Measurements from ENCODE around the gene PLD4.
"Not testable (repeated sequence)": the region's sequence is repeated elsewhere in the genome, so short reads cannot be mapped to it uniquely, and the experiment has no call there.

PLD4 gene

DNA sequence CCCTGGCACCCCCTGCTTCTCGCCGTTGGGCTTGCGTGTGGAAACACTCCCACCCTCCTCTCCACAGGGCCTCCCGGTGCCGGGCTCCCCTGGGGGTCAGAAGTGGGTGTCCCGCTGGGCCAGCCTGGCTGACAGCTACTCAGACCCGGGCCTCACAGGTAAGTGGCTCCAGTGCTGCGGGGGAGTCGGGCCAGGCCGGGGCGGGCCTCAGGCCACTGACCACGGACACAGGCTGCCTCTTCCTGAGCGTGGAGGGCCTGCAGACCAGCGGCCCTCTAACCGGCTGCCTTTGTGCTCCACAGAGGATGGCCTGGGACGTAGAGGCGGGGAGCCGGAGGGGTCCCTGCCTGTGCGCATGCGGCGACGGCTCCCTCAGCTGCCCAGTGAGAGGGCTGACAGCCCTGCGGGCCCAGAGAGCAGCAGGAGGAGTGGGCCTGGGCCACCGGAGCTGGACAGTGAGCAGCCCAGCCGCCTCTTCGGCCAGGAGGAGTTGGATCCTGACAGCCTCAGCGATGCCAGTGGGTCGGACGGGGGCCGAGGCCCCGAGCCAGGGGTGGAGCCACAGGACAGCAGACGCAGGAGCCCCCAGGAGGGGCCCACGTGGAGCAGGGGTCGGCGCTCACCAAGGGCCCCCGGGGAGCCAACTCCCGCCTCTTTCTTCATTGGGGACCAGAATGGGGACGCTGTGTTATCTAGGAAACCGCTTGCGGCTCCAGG, 38.5 kb upstream of the PLD4 start:
- no peak for DNase-seq (ENCODE audit: low spot score)

DNA sequence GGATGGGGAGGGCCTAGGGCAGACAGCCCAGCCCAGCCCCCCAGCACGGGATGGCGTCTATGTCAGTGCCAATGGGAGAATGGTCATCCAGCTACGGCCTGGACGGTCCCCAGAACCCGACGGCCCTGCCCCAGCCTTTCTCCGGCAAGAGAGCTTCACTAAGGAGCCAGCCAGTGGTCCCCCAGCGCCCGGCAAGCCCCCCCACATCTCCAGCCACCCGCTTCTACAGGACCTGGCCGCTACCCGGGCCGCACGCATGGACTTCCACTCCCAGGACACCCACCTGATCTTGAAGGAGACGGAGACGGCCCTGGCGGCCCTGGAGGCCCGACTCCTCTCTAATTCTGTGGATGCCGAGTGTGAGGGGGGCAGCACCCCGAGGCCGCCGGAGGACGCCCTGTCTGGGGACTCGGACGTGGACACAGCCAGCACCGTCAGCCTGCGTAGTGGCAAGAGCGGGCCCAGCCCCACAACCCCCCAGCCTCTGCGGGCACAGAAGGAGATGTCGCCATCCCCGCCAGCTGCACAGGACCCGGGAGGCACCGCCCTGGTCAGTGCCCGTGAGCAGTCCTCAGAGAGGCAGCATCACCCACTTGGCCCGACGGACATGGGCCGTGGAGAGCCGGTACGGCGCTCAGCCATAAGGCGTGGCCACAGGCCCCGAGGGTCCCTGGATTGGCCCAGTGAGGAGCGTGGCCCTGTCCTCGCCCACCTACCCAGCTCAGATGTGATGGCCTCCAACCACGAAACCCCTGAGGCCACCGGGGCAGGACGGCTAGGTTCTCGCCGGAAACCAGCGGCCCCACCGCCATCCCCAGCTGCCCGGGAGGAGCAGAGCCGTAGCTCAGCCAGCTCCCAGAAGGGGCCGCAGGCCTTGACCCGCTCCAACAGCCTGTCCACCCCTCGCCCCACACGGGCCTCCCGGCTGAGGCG, 37.7 kb upstream of the PLD4 start:
- DNase-seq (ENCODE audit: low spot score): no peak

DNA sequence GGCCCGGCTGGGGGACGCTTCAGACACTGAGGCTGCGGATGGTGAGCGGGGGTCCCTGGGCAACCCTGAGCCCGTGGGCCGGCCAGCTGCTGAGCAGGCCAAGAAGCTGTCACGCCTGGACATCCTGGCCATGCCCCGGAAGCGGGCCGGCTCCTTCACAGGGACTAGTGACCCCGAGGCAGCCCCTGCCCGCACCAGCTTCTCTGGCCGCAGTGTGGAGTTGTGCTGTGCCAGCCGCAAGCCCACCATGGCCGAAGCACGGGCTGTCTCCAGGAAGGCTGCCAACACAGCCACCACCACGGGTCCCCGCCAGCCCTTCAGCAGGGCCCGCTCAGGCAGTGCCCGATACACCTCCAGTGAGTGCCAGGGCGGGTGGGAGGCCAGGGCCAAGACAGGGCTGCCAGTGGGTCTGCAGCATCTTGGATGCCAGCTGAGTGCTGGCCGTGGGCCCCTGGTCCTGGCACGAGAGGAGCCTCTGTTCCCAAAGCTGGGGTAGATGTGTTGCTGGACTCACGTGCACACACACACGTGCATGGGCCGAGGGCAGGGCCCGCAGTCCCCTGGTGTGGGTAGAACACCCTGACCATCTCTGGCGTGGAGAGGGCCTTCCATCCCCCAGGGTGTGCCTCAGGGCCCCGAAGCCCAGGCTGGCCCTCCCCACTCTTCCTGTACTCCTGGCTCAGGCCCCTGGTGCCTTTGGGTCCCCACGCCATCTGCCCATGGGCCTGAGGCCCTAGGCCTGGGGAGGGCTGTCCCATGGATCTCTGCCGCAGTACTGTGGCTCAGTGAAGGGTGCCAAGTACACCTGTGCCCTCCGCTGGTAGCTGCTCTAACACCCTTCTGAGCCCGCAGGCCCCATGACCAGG, 36.8 kb upstream of the PLD4 start:
- no peak for DNase-seq (ENCODE audit: low spot score)

DNA sequence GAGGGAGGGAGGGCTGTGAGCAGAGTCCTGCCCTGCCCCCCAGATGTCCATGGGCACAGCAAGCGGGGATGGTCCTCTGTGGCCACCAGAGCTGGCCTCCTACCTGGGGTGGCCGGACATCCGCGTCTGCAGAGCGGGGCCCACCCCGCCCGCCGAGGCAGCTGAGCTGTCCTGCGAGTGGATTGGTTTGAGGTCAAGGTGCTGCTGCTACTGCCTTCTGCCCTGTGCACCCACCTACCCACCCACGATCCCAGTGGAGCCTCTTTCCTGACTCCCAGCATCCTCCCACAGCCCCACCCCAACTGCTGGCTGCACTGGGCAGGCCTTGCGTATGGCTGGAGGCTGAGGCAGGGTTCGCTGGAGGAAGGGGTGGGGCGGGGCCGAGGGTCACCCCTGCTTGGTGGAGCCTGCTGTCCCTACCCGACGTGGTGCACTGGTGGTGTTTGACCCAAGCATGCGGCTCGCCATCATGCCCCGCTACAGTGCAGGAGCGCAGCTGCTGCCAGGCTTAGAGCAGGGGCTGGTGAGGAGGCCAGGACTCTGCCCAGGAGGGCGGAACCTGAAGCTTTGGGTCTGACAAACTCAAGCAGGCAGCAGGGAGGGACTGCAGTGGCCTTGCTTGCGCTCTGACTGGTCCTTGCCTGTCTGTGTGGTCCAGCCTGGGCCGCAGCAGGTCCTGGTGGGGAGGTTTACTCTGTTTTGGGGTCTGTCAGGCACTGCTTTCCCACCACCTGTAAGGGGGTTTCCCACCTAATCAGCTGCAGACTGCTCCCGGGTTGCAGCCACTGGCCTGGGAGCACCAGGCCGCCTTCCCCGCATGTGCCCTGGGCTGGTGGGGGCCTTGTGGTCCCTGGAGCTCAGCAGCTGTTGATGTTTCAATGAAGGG, 35.9 kb upstream of the PLD4 start:
- DNase-seq (ENCODE audit: low spot score): no peak

DNA sequence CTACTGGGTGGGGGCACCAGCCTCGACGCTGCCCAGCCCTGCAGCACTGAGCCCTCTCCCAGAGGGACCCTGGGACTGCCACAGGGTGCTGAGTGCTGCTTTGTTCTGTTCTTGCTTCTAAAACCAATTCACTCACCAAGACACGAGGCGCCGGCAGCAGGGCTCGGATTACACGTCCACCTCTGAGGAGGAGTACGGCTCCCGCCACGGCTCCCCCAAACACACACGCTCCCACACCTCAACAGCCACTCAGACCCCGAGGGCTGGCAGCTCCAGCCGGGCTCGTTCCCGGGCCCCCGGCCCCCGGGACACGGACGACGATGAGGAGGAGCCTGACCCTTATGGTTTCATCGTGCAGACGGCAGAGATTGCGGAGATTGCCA, 35.3 kb upstream of the PLD4 start:
- no peak for DNase-seq (ENCODE audit: low spot score)

DNA sequence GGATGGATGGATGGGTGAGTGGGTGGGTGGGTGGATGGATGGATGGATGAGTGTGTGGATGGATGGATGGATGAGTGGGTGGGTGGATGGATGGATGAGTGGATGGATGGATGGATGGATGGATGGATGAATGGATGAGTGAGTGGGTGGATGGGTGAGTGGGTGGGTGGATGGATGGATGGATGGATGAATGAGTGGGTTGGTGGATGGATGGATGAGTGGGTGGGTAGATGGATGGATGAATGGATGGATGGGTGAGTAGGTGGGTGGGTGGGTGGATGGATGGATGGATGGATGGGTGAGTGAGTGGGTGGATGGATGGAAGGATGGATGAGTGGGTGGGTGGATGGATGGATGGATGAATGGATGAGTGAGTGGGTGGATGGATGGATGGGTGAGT, 34.4 kb upstream of the PLD4 start:
- not testable (repeated sequence) for DNase-seq (ENCODE audit: low spot score)

DNA sequence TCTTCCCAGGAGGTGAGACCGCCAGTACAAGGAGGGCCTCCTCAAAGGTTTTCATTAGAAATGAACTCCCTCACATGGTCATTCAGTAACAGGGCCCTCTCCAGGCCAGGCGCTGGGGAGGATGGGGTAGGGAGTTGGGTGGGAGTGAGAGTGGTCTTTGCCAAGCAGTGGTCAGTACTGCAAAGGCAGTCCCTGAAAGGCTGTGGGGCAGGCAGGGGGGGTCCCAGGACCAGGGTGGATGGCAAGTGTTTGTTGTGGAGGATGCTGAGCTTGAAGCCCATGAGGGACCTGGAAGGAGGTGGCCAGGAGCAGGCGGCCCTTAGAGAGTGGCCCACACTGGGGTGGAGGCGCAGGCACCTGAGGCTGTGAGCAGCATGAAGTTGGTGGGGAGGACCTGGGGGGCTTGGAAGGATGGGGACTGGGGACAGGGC, 33.5 kb upstream of the PLD4 start:
- DNase-seq (ENCODE audit: low spot score): no peak

DNA sequence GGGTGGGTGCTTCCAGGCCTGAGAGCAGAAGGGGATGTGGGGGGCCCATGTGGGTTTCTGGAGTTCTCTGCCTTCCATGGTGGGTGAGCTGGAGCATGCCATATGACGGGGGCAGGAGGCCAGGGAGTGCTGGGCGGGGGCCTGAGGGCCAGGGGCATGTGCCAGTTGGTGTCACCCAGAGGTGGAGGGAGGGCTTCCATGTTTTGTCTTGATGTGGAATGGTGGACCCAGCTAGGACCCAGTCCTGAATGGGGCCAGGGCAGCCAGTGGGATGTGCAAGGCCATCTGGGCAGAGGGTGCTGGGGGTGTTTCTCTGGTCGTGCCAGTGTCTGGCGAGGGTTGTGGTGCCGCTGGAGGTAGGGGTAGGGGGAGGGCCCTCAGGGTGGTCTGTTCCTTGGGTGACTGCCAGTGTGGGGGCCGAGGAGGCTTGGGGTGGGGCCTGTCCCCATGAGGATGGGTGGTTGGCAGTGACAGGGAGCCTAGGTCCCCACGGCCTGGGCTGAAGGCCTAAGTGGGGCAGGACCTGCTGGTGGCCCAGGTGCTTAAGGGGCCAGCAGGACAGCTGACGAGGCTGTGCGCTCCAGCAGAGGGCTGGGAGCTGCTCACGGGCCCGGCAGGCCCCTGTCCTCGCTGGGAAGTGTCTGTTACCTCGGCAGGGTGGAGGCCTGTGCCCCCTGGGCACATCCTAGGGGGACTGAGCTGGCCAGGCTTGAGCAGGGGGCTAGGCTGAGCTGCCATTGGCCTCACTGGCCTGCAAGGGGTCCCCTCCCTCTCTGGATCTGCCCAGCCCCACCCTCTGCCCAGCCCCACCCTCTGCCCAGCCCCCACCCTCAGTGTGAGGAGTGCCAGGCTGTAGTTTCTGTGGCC, 32.8 kb upstream of the PLD4 start:
- no peak for DNase-seq (ENCODE audit: low spot score)

DNA sequence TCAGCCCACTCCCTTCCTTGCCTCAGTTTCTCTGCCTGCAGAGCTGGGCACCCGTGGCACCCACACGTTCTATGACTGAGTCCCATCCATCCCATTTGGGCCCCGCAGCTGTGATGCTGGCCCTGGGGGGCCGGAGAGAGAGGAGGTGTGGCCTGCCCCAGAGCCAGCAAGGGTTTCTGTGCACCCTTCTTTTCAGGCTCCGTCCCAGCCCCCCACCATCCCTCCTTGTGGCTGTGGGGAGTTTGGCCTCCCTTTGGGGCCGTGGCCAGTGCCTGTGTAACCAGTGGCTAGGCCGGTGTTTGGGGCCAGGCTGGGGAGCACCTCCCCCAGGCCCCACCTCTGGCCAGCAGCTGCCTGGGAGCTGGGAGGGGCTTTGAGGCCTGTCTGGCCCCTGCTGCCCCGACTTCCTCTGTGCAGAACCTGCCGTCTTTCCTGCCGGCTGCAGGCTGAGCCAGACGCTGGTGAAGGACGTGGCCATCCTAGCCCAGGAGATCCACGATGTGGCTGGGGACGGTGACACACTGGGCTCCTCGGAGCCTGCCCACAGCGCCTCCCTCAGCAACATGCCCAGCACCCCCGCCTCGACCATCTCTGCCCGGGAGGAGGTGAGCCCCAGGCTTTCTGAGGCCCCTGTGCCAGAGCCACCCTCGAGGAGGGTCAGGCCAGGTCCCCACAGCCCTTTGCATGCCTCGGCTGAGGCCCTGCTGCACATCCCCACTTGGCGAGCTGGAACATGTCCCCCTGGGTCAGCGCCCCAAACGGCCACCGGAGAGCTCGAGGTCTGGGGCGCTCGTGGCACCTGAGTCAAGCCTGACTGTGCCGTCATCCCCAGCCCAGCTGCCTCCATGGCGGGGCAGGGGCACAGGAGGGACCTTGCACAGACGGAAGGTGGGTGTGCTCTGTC, 31.9 kb upstream of the PLD4 start:
- DNase-seq (ENCODE audit: low spot score): no peak

DNA sequence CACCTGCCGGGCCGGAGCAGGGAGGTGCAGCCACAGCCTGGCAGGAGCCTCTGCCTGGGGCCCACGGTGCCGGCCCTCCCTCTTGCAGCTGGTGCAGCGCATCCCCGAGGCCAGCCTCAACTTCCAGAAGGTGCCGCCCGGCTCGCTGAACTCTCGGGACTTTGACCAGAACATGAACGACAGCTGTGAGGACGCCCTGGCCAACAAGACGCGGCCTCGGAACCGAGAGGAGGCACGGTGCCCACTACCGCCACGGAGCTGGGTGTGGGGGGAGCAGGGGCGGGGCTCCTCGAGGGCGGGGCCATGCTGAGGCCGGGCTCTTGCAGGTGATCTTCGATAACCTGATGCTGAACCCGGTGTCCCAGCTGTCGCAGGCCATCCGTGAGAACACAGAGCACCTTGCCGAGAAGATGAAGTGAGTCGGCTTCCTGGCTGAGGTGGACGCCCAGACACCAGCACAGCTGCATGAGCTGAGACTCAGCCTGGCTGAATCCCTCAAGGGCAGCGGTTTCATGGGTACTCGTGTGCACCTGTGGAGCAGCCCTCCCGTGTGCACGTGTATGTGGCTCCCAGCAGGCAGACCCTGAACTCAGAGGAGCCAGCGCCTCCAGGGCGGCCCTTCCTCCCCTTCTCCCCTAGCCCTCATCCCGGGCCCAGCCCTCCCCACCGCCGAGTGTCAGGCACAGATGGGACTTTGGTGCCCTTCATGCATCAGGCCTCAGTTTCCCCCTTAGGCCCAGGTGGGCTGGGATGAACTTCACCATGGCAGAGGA, 31.1 kb upstream of the PLD4 start:
- DNase-seq (ENCODE audit: low spot score): no peak

DNA sequence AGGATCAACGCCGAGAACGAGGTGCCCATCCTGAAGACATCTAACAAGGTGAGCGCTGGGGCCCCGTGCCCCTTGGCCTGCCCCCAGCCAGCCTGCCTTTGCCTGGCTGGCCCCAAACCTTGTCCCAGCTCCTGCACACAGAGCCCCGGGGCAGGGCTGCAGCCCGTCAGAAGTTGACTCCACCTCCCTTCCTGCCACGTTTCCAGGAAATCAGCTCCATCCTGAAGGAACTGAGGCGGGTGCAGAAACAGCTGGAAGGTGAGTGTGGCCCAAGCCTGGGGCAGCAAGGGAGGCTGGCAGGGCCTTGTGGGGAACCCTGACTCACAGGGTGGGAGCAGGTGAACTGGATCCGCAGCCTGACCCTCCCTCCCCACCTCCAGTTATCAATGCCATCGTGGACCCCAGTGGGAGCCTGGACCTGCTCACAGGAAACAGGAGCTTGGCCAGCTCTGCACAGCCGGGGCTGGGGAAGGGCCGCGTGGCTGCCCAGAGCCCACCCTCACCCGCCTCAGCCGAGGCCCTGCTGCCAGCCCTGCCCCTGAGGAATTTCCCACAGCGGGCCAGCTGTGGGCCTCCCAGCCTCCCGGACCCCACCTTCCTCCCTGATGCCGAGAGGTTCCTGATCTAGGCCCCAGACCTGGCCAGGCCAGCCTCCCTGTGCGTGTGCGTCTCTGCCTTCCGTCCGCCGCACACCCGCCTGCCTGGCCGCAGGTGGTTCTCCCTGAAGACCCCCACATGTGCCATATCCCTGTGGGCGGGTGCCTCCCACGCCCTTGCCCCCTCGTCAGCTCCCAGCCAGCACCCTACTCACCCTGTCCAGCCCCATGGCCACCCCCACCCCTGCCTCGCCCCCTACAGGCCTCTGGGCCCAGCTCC, 30.1 kb upstream of the PLD4 start:
- DNase-seq (ENCODE audit: low spot score): no peak

DNA sequence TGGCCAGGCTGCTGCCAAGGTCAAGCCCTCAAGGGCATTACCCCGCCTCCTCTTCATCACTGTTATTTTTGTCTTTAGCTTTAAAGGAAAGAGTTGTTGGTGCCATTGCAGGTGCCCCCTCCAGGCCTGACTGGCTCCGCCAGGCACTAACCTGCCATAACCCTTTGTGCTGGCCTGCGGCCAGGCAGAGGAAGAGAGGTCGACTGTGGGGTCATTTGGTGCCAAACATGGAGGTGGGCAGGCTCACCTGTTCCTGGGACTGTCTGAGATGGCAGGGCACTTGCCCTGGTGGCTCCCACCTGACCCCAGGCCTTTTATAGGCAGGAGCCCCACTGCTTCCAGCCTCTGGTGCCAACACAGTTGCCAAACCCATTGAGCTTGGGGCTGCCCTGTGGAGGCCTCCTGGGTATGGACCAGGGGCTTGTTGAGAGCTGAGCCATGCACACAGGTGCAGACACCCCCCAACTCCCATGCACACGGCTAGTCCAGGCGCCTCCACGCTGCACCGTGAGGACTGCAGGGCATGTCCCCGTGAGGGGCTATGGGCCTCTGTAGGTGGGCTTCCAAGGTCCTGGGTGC, 29.4 kb upstream of the PLD4 start:
- no peak for DNase-seq (ENCODE audit: low spot score)

DNA sequence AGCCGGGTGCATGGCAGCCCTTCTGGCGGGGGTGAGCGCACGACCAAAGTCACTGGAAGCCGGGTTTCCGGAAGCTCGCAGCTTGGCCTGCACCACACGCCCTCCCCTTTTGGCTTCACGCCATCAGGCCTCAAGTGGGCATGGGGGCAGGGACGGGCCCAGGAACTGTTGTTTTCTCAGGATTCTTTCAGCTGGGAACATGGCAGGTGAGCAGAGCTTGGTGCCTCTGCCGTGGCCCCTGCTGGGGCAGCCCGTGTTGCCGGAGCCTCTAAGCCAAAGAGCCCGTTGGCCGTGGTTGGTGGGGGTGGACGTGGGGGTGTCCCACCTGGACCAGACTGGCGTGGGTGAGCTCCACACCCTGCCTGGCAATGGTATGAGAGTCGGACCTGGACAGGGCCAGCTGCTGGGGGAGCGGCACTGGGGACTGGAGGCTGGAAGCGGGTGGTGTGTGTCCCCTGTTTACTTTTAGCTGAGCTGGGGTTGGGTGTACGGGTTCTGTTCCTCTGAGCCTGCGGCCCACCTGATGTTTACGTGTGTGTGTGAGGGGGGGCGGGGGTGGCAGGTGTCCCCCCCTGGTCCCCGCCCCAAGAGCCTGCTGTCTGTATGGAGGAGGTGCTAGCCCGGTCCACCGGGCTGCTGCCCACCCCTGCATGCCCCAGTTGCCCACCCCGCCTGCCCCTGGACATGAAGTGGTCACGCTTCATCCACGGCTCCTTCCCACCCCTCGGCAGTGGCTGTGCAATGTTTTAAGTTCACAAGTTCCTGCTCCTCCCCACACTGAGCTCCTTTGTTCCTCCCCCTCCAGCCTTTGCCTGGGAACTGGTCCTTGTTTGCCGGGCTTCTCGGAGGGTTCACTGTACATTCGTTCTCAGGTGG, 28.7 kb upstream of the PLD4 start:
- DNase-seq (ENCODE audit: low spot score): no peak

DNA sequence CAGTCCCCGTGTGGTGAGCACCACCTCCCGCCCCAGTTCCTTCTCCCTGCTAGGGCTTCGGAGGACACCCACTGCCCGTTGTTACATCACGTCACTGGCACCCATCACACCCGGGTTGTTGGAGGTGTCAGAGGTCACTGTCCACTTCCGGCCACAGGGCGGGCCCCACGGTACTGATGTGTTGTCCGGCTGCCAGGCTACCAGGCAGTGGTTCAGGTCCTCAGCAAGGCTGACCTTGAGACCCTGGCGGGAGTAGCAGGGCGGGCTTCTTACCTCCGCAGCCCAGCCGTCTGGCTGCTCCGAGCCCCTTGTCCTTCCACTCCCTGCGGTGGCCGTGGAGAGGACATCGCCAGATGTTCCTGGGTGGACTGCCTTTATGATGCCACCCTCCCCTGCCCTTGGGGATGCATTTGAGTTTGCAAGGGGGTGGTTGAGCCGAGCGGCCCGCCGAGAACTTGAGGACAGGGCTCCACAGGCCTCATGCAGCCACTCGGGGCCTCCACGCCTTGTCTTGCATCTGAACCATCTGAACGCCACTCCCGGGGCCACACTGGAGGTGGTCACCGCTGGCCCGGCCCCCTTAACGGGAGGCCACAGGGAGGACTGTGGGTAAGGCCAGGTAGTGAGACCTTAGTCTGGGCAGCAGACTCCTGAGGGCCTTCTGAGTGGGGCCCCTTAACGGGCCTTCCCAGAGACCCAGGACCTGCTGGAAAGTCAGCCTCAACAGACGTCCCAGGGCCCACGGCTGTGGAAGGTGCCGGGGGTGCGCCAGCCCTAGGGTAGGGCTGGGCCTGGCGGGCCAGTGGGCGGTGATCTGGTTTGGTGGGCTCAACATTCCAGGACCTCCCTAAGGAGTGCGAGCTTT, 27.1 kb upstream of the PLD4 start:
- DNase-seq (ENCODE audit: low spot score): no peak

DNA sequence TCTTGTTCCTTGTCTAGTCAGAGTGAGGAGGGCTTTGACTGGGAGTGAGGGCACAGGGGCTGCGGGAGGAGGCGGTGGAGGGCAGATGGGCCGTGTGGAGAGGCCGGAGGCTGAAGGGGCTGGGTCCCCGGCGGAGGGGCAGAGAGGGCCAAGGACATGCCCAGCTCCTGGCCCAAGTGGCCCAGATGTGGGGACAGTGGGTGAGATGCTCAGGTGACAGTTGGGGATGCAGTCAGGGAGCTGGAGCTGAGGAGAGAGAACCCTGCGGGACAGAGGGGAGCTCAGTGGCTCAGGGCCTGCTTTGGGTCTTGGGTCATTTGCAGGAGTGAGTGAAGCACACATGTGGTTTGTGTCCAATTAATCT, 26.5 kb upstream of the PLD4 start:
- DNase-seq (ENCODE audit: low spot score): no peak

Data from SK-N-DZ (cell line).